GM21717 (cell line): ENCODE measurements around the gene CD300A.
"Not testable (repeated sequence)": the region's sequence is repeated elsewhere in the genome, so short reads cannot be mapped to it uniquely, and the experiment has no call there.

Source experiments
- ATAC-seq: cut with Tn5 transposase; IDR thresholded peaks from one replicate; pipeline ENCODE4 v1.9.1; 2021; ENCODE audit warnings: mild to moderate bottlenecking, moderate library complexity; ENCODE audit not compliant: unreplicated experiment

Gene CD300A

DNA sequence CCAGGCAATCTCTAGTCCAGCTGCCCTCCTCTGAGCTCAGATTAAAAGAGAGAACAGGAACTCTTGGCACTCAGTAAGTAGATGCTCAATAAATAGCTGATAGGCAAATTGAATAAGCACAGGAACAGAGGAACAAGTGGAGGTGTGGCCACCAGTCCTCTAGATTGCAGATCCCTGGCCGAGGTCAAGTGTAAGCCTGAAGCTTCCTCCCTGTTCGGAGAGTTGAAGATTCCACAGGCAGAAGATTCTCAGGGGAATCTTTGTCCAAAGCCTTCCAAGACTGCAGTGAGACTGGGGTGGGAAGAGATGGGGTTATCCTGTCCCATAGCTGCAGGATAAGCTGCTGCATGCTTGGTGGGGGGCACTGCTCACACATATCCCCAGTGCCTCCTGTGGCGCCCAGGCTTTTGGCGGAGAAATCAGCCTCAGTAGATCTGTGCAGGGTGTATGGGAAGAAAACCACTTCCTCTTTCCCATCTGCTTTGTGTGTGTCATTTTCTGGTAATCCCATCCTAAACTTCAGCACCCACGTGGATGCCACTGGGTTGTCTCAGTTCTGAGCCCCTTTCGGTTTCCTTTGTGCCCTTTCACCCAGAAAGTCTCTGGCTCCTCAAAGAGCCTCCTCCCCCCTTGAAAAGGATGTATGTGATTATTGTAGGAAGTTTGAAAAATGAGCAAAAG, 12.1 kb downstream of the CD300A start:
- no peak for ATAC-seq

GRCh38 chr17:74480290-74480689, 13.9 kb downstream of the CD300A start:
- ATAC-seq: no peak

GRCh38 chr17:74481621-74482020, 15.2 kb downstream of the CD300A start:
- no peak for ATAC-seq

DNA sequence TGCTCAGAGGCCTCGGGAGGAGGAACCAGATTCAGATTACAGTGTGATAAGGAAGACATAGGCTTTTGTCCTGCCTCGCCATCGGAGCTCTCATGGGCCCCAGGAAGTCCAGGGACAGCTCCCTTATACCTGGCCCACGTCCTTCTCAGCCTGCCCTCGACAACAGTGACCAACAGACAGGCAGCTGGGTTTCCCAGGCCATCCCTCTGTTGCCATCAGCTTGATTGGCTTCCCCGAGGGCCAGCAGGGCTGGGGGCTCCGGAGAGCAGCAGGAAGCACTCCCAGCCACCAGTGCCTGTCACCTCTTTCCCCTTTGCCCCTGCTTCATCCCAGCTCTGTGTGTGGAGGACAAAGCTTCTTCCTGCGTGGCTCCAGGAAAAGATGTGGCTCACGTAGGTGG, 17.6 kb downstream of the CD300A start:
- no peak for ATAC-seq

GRCh38 chr17:74485022-74485743, 18.7 kb downstream of the CD300A start:
- no peak for ATAC-seq

GRCh38 chr17:74485841-74486240, 19.4 kb downstream of the CD300A start:
- no peak for ATAC-seq

DNA sequence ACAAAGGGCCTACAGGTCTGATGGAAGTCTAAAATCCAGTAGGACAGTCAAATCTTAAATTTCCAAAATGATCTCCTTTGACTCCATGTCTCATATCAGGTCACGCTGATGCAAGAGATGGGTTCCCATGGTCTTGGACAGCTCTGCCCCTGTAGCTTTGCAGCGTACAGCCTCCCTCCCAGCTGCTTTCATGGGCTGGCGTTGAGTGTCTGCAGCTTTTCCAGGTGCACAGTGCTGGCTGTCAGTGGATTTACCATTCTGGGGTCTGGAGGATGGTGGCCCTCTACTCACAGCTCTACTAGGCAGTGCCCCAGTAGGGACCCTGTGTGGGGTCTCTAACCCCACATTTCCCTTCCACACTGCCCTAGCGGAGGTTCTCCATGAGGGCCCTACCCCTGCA, 21.8 kb downstream of the CD300A start:
- not testable (repeated sequence) for ATAC-seq

GRCh38 chr17:74490716-74491115, 24.3 kb downstream of the CD300A start:
- ATAC-seq: no peak

DNA sequence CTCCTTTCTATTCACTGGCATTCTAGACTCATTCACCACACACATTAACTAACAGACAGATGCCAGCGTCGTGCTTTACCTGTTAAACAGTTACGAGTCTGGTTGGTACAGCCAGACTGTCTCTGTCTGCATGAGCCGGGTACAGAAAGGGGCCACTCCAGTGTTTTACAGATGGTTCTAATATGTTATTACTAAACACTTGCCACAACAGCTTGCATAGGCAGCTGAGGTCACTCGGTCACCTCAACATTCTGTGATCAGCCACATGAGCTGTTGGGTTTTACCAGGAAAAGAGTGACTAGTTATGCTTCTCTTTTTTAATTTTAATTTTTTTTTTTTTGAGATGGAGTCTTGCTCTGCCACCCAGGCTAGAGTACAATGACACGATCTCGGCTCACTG, 25.2 kb downstream of the CD300A start:
- ATAC-seq: no peak

DNA sequence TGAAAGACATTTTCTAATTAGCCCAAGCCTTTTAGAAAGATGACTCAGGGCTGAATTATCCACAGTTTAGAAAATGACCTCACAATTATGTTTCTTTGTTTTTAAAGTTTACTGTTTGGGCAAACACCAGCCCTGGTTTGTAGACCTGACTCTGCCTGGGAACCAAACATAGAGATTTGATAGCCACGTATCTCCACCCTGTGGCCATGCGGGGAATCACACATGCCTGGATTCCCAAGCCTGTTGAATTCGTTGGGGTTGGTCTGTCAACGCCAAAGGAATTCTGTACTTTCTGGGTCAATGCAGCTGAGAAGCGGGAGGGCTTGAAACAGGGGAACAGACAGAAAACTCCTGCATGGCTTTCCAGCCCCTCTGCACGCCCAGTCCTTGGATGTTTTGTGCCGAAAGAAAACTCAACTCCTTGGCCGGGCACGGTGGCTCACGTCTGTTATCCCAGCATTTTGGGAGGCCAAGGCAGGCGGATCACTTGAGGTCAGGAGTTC, 26.9 kb downstream of the CD300A start:
- no peak for ATAC-seq

- ATAC-seq: no peak
Observed at GRCh38 chr17:74497471-74497870, 31.0 kb downstream of the CD300A start.

DNA sequence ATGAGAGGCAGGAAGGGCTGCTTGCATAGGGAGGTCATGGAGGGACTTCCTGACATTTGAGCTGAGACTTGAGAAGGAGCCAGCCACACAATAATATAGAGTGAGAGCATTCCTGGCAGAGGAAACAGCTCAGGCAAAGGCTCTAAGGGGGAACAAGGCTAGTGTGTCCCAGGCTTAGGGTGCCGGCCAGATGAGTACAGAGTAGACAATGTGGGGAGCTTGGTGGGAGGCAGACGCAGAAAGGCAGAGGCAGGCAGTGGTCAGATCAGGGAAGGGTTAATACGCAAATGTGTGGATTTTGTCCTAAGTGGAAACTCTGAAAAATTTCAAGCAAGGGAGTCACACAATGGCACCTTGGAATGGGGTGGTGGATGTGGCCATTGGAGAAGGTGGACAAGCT, 33.6 kb downstream of the CD300A start:
- ATAC-seq: no peak

DNA sequence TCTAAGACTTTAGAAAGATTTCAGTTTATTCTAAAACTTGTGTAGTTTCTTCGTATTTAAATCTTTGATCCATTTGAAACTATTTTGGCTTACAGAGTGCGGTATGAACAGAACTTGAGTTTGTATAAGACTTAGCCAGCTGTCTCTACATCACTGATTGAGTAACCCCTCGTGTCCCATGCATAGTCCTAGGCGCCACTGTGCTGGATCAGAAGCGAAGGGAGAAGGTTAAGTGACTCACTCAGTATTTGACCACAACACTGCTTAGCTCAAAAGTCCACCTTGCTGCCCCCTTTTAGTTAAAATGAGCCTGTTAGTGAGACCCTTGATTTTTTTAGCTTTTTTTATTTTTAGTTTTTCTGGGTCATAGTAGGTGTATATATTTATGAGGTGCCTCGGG, 36.4 kb downstream of the CD300A start:
- ATAC-seq: no peak

- ATAC-seq: not testable (repeated sequence)
Observed at GRCh38 chr17:74503949-74504348, 37.5 kb downstream of the CD300A start.

DNA sequence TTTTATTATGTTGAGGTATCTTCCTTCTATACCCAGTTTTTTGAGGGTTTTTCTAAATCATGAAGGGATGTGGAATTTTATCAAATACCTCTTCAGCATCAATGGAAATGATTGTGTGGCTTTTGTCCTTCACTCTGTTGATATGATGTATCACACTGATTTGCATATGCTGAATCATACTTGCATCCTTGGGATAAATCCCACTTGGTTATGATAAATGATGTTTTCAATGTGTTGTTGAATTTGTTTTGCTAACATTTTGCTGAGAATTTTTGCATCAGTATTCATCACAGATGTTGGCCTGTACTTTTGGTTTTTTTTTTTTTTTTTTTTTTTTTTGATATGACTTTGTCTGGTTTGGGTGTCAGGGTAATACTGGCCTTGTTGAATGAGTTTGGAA, 41.7 kb downstream of the CD300A start:
- ATAC-seq: no peak

DNA sequence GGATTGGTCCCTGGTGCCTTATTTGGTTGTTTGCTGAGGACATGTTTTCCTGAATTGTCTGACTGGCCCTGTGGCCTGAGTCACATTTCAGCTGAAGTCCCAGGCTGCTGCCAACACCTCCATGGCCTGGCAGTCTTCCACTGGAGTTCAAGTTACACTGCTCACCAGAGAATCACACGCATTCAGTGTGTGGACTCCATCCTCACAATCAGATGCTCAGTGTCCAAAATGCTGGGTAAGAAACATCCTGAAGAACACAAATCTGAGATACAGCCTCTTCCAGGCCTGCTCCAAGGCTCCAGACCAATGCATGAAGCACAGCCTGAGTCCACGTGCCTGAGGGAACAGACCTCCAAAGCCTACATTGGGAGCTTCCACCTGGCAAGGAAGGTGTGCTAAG, 45.6 kb downstream of the CD300A start:
- ATAC-seq: no peak

DNA sequence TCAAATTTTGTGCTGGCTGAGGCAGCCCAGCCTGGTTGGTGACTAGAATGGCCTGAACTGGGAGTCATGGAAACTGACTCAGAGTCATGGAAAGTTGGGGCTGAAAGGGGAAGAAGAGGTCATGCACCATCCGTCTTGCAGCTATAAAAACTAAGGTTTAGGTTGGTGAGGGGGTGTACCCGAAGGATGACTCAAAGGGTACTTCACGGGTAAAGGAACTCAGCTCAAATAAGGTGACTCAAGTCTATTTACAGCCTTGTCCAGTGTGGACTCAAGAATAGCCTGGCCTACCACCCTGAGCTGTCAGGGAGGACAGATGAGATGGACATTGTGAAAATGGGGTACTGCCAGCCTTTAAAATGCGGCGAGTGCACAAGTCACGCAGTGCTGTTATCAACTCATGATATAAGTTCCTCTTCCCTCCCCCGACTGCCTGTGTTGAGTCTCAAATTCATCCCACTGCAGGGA, 46.2 kb downstream of the CD300A start:
- ATAC-seq: no peak

DNA sequence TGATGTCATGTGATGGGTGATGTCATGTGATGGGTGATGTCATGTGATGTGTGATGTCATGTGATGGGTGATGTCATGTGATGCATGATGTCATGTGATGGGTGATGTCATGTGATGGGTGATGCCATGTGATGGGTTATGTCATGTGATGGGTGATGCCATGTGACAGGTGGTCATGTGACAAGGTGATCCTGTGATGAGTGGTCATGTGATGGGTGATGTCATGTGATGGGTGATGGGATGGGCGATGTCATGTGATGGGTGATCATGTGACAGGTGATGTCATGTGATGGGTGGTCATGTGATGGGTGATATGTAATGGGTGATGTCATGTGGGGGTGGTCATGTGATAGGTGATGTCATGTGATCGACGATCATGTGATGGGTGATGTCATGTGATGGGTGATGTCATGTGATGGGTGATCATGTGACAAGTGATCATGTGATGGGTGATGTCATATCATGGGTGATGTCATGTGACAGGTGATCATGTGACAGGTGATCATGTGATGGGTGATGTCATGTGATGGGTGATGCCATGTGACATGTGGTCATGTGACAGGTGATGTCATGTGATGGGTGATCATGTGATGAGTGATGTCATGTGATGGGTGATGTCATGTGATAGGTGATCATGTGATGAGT, 47.7 kb downstream of the CD300A start:
- no peak for ATAC-seq

DNA sequence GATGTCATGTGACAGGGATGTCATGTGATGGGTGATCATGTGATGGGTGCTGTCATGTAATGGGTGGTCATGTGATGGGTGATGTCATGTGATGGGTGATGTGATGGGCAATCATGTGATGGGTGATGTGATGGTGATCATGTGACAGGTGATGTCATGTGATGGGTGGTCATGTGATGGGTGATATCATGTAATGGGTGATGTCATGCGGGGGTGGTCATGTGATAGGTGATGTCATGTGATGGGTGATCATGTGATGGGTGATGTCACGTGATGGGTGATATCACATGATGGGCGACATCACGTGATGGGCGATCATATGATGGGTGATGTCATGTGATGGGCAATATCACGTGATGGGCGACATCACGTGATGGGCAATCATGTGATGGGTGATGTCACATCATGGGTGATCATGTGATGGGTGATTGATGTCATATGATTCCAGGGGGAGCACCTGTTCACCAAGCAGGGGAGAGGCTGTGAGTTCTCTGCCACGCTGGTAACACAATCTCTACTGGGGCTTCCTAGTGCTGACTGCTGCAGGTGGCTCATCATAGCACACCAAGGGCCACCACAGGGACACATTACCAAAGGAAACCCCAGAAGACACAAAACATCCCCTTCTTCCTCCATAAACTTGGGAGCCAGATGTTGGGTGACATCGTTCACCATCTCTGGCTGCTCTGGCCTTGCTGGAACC, 48.3 kb downstream of the CD300A start:
- no peak for ATAC-seq

GRCh38 chr17:74515941-74516340, 49.5 kb downstream of the CD300A start:
- no peak for ATAC-seq
